Measurements from ENCODE around the gene AOPEP. TPM values are rescaled to one million over a fixed set of nuclear protein-coding genes. Genes with fewer than 3 reads are reported as not detected.
"Not testable (repeated sequence)": the region's sequence is repeated elsewhere in the genome, so short reads cannot be mapped to it uniquely, and the experiment has no call there.

Gene AOPEP
- total RNA-seq, 1 donor from 2014 or later, result 22.1 TPM

GRCh38 chr9:94872083-94872833 lies 145.8 kb downstream of the AOPEP start:
- DNase-seq (ENCODE audit: low spot score), result no peak
- no peak overlapping the region for H3K4me3 Mint-ChIP-seq (ENCODE audit: unreplicated experiment)
- H3K27me3 Mint-ChIP-seq (ENCODE audit: unreplicated experiment), result no peaks in the 10 kb centered on the region
- H3K27ac Mint-ChIP-seq (ENCODE audit: unreplicated experiment), result no peak overlapping the region
- H3K36me3 Mint-ChIP-seq (ENCODE audit: low read depth, unreplicated experiment), result no peaks in the 10 kb centered on the region
- H3K9me3 Mint-ChIP-seq (ENCODE audit: unreplicated experiment), result no peaks in the 10 kb centered on the region
- no peak for TF ChIP-seq CTCF (IDR thresholded peaks at IDR 0.05; ENCODE audit: unreplicated experiment)
- peaks cover 10% of the 10 kb centered on the region for H3K4me1 Mint-ChIP-seq (ENCODE audit: unreplicated experiment)

GRCh38 chr9:94872891-94873511 lies 146.5 kb downstream of the AOPEP start:
- Mint-ChIP-seq H3K4me3 (ENCODE audit: unreplicated experiment) (no peak overlapping the region), H3K27ac (ENCODE audit: unreplicated experiment) (no peak overlapping the region), H3K27me3 (ENCODE audit: unreplicated experiment) (no peaks in the 10 kb centered on the region), H3K4me1 (ENCODE audit: unreplicated experiment) (peaks cover 7% of the 10 kb centered on the region), H3K36me3 (ENCODE audit: low read depth, unreplicated experiment) (no peaks in the 10 kb centered on the region), H3K9me3 (ENCODE audit: unreplicated experiment) (no peaks in the 10 kb centered on the region)
- no peak for DNase-seq (ENCODE audit: low spot score)
- TF ChIP-seq CTCF (IDR thresholded peaks at IDR 0.05; ENCODE audit: unreplicated experiment), result no peak

GRCh38 chr9:94874316-94874715 lies 147.8 kb downstream of the AOPEP start:
- Mint-ChIP-seq H3K27ac (ENCODE audit: unreplicated experiment) (no peak overlapping the region), H3K9me3 (ENCODE audit: unreplicated experiment) (no peaks in the 10 kb centered on the region), H3K4me1 (ENCODE audit: unreplicated experiment) (peaks cover 5% of the 10 kb centered on the region), H3K36me3 (ENCODE audit: low read depth, unreplicated experiment) (no peaks in the 10 kb centered on the region), H3K4me3 (ENCODE audit: unreplicated experiment) (no peak overlapping the region), H3K27me3 (ENCODE audit: unreplicated experiment) (no peaks in the 10 kb centered on the region)
- no peak for DNase-seq (ENCODE audit: low spot score)
- no peak for TF ChIP-seq CTCF (IDR thresholded peaks at IDR 0.05; ENCODE audit: unreplicated experiment)

- DNase-seq (ENCODE audit: low spot score), result no peak
- no peak overlapping the region for H3K27ac Mint-ChIP-seq (ENCODE audit: unreplicated experiment)
- no peak for TF ChIP-seq CTCF (IDR thresholded peaks at IDR 0.05; ENCODE audit: unreplicated experiment)
- H3K9me3 Mint-ChIP-seq (ENCODE audit: unreplicated experiment), result no peaks in the 10 kb centered on the region
- no peaks in the 10 kb centered on the region for H3K27me3 Mint-ChIP-seq (ENCODE audit: unreplicated experiment)
- H3K36me3 Mint-ChIP-seq (ENCODE audit: low read depth, unreplicated experiment), result no peaks in the 10 kb centered on the region
- no peak overlapping the region for H3K4me3 Mint-ChIP-seq (ENCODE audit: unreplicated experiment)
- peaks cover 5% of the 10 kb centered on the region for H3K4me1 Mint-ChIP-seq (ENCODE audit: unreplicated experiment)
Observed at GRCh38 chr9:94875300-94876020, 149.0 kb downstream of the AOPEP start.

GRCh38 chr9:94878804-94879203 lies 152.3 kb downstream of the AOPEP start:
- not testable (repeated sequence) for H3K36me3 Mint-ChIP-seq (ENCODE audit: low read depth, unreplicated experiment); H3K4me3 Mint-ChIP-seq (ENCODE audit: unreplicated experiment); H3K4me1 Mint-ChIP-seq (ENCODE audit: unreplicated experiment); DNase-seq (ENCODE audit: low spot score); H3K27ac Mint-ChIP-seq (ENCODE audit: unreplicated experiment); H3K27me3 Mint-ChIP-seq (ENCODE audit: unreplicated experiment); H3K9me3 Mint-ChIP-seq (ENCODE audit: unreplicated experiment)
